GM18519 (cell line): ENCODE results near the gene SLC27A3.

ENCODE experiments used
- ATAC-seq: cut with Tn5 transposase; IDR thresholded peaks from one replicate; pipeline ENCODE4 v1.9.1; 2021; ENCODE audit warnings: mild to moderate bottlenecking, moderate library complexity; ENCODE audit not compliant: unreplicated experiment, low FRiP score

SLC27A3 gene

GRCh38 chr1:153774780-153775457 lies at the start of gene SLC27A3:
Gene SLC27A3, plus strand, starts transcription at chr1:153775407. Its CDS starts 91 bp downstream, at chr1:153775498.
- no peak for ATAC-seq

- ATAC-seq: peak; percentile 87
Measured at GRCh38 chr1:153727463-153728304, 47.5 kb upstream of the SLC27A3 start, which contains the start of gene INTS3. Gene INTS3, plus strand, starts transcription at chr1:153728050. Its CDS starts 585 bp downstream, at chr1:153728635.

GRCh38 chr1:153728305-153729066 lies 46.7 kb upstream of the SLC27A3 start:
- no peak for ATAC-seq

GRCh38 chr1:153730468-153730988 lies 44.7 kb upstream of the SLC27A3 start:
- no peak for ATAC-seq

GRCh38 chr1:153733970-153734369 lies 41.2 kb upstream of the SLC27A3 start:
- ATAC-seq: no peak

GRCh38 chr1:153734396-153735089 lies 40.7 kb upstream of the SLC27A3 start:
- ATAC-seq: no peak

GRCh38 chr1:153735090-153735420 lies 40.2 kb upstream of the SLC27A3 start:
- no peak for ATAC-seq

GRCh38 chr1:153741986-153742385 lies 33.2 kb upstream of the SLC27A3 start:
- ATAC-seq: no peak

GRCh38 chr1:153742411-153743142 lies 32.6 kb upstream of the SLC27A3 start:
- peak; percentile 58 for ATAC-seq

- no peak for ATAC-seq
Measured at GRCh38 chr1:153745417-153745816, 29.8 kb upstream of the SLC27A3 start.

GRCh38 chr1:153746174-153746573 lies 29.0 kb upstream of the SLC27A3 start:
- ATAC-seq: no peak

GRCh38 chr1:153748903-153749302 lies 26.3 kb upstream of the SLC27A3 start:
- ATAC-seq: no peak

GRCh38 chr1:153749408-153750005 lies 25.7 kb upstream of the SLC27A3 start:
- peak; percentile 53 for ATAC-seq

GRCh38 chr1:153750026-153750995 lies 24.9 kb upstream of the SLC27A3 start:
- ATAC-seq: no peak

GRCh38 chr1:153752072-153752471 lies 23.1 kb upstream of the SLC27A3 start:
- no peak for ATAC-seq

- ATAC-seq: no peak
Measured at GRCh38 chr1:153752571-153753195, 22.5 kb upstream of the SLC27A3 start.

GRCh38 chr1:153754266-153754665 lies 20.9 kb upstream of the SLC27A3 start:
- ATAC-seq: no peak

GRCh38 chr1:153760440-153760839 lies 14.8 kb upstream of the SLC27A3 start:
- no peak for ATAC-seq
